NCI-H748 treated with DMSO at 0.1 percent for 48 hours (cell line): Measurements from ENCODE around the gene FGF5.
"Not testable (repeated sequence)": the region's sequence is repeated elsewhere in the genome, so short reads cannot be mapped to it uniquely, and the experiment has no call there.

ENCODE experiments used
- DNase-seq: peaks from one replicate; lab custom pipeline; 2025; lab: John Stamatoyannopoulos, UW

FGF5 gene

DNA sequence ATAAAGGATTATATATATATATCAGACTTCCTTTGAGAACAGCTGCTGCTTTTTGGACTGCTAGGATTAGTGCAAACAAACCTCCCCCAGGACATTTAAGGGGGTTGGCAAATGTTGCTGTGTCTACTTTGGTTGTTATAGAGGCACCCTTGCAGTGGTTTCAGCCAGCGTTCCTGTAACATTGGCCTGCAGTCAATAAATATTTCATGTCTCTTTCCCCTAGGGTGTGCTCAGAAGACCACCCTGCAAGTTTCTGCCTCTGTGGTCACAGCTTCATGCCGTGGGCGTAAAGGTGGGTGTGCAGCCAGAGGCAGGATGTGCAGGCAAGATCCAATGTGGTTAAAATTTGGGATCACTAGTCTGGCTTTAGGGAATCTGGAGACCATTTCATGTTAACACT is 28.9 kb downstream of the FGF5 start:
- no peak for DNase-seq

- DNase-seq = no peak
Observed at GRCh38 chr4:80295826-80296225, 29.4 kb downstream of the FGF5 start.

- DNase-seq = no peak
Observed at GRCh38 chr4:80301884-80302283, 35.4 kb downstream of the FGF5 start.

- no peak for DNase-seq
Observed at GRCh38 chr4:80302616-80303223, 36.3 kb downstream of the FGF5 start.

DNA sequence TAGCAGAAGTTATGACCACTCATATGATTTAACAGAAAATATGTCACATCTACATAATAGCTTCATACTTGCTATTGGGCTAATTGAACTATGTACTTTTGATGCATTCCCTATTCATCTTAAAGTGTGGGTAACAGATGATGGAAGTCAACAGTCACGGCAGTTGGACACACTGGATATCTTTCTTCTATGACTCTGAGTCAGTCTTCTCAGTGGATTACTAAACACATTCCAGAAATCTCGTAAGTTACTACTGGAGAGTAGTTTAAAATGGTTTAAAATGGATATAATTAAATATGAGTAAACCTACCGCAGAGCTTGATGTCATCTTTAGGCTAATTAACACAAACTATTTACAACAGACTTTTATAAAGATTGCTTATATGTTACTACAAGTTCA is 39.0 kb downstream of the FGF5 start:
- no peak for DNase-seq

GRCh38 chr4:80306260-80306659 is 39.8 kb downstream of the FGF5 start:
- no peak for DNase-seq

- peak; percentile 59 for DNase-seq
Observed at GRCh38 chr4:80307183-80307735, 40.8 kb downstream of the FGF5 start.

DNA sequence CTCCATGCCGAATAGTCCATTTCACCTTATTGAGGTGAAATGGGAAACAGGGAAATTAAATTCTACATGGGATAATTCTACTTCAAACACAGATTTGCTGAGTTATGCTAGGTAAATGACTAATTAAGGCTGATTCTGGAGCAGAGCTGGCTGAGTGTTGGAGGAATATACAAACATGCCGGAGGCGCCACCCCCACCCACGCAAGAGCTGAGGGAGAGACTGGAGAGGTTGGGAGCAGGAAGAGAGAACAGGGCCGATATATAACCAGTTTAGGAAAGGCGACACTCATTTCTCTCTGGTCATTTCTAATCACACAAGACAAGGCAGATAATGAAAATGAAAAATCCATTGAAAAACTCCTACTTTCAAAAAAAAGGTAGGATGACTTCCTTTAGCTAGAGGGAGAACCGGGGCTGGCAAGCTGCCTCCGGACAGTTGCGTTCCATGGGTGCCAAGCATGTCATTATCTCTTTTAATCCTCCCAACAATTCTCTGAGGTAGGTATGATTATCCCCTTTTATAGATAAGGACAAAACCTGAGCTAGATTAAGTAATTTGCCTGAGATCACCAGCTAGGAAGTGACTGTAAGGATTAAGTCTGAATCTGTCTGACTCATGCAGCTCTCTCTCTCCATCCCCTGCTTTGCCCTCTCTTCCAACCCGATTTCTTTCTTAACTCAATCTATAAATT is 41.5 kb downstream of the FGF5 start:
- peak; percentile 60 for DNase-seq

DNA sequence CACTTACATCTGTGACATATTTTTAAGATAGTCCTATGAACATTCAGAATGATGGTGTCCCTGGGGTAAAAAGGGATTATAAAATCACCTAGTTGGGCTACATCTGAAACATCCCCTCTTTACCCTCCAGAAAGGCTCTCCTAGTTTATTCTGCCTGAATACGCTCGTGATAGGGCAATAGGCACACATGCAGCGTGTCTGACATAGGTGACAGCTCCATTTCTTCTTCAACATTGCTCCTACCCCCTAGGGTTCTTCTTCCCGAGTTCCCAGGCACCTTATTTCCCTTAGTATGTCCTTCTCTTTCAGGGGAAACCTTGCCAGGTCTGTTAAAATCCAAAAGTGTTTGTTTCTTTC is 42.0 kb downstream of the FGF5 start:
- no peak for DNase-seq

GRCh38 chr4:80309294-80310004 is 43.0 kb downstream of the FGF5 start:
- no peak for DNase-seq

GRCh38 chr4:80311130-80311529 is 44.7 kb downstream of the FGF5 start:
- no peak for DNase-seq

DNA sequence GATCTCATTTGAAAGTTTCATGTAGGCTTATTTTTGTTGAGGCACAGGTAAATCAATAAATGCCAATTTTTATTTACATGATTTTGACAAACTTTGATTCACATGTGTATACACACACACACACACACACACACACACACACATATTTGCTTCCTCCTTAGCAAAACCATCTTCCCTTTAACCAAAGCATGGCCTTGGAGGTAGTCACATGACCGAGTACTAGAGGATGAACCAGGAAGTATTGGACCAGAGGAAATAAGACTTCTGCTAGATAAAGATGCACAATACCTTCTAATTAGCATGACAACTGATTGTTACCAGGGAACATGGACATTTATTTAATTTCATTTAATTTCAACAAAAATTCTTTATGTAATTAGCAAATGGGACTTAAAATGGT is 45.7 kb downstream of the FGF5 start:
- no peak for DNase-seq

DNA sequence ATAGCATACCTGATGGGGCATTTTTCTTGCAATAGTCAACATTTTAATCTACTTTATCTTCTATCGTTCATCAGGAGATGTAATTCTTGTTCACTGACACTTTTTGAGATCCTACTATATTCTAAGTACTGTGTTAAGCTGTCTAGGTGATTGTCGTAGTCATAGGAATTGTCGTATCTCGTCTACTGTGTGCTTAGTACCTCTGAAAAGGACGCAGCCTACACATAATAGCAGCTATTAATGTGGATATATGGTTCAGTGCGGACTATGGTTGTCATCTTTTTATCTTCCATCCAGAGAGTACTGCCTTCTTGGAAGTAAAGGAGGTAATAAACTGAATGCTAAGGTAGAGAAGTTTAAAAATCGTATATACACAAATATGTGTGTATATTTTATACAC is 47.2 kb downstream of the FGF5 start:
- no peak for DNase-seq

DNA sequence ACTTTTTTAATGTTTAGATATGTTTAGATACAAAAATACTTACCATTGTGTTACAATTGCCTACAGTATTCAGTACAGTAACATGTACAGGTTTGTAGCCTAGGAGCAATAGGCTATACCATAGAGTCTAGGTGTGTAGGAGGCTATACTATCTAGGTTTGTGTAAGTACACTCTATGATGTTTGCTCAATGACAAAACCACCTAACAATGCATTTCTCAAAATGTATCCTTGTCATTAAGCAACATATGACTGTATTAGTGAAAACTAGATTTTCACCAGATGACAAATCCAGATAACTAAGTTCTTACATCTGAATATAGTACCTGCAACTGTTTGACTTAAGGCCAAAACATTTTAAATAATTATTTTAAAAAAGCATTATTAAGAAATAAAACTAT is 49.4 kb downstream of the FGF5 start:
- not testable (repeated sequence) for DNase-seq

DNA sequence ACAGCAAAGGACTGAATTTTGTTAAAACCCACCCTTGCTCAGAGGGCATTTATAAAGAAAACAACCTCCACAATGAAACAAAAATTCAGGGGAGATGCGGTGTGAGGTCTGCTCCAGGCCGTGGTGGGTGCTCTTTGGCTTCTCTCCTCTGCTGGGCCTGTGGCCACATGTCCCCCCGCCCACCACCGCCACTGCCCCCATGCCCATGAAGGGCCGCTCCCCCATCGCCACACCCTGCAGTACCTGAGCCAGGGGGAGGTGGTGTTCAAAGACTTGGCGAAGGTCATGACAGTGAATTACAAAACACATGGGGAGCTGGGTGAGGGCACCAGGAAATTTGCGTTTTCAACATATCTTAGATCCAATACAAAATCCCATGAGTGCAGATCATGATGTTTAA is 54.9 kb downstream of the FGF5 start:
- DNase-seq = no peak

DNA sequence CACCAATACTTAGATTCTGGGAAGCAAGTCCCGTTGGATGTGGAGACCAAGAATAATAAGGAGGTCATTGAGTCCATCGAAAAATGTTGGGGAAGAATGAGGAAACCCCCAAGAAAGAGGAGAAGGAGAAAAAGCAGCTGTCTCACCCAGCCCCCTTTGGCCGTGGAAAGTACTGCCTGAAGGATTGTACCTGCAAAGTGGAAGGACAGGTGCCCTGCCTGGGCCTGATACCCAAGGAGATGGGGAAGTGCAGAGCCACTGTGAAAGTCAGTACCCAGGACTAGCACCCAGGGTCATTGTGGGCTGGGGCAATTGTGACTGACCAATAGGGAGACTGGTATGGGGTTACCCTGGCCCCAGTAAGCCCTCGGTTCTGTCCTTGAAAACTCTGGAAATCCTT is 55.3 kb downstream of the FGF5 start:
- DNase-seq = no peak

GRCh38 chr4:80322716-80323115 is 56.3 kb downstream of the FGF5 start:
- peak; percentile 8 for DNase-seq

DNA sequence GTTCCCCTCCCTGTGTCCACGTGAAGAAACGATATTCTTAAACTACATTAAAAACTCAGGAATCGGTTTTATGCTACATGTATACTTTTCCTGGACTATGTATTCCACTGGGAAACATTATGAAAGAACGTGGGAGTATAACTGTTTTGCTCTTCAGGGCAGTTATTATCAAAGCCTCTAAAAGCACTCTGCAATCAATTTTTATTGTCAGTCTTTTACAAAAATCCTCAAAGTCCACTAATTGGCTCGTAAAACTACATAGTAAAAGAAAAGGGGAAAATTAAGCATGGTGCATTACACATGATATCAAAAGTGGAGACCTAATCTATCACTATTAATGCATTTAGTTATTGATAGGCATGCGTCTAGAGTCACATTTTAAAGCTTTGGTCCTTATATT is 57.7 kb downstream of the FGF5 start:
- no peak for DNase-seq

DNA sequence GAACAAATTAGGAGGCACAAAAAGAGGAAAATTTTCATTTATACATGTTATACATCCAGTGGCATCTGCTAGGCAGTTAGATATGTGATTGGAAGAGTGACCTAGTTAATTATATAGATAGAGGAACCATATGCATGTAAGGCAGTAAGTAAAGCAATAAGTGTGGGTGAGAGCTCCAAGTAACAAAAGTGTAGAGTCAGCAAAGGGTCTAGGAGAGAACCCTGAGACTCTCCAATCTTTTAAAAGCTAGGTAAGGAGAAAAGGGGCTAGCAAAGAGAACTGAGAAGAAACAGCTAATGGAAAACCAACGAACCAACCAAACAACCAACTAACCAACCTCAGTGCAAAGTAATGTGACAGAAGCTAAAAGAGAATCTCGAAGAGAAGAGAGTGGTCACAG is 65.2 kb downstream of the FGF5 start:
- no peak for DNase-seq

DNA sequence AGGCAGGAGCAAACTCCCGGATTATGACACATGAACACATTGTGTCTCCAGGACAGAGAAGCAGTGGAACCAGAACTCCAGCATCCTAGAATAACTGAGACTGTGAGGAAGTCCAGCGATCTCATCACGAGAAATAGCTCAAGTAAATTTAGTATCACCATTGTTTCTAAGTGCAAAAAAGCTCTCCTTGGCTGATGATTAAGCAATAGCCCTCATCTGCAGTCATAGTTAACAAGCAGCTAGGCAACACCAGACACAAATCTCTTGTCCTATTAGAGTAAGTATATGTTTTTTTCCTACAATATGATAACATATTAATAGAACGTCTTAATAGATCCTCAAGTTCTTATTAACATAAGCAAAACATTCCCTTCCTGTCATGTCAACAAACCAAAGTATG is 66.7 kb downstream of the FGF5 start:
- DNase-seq = no peak

DNA sequence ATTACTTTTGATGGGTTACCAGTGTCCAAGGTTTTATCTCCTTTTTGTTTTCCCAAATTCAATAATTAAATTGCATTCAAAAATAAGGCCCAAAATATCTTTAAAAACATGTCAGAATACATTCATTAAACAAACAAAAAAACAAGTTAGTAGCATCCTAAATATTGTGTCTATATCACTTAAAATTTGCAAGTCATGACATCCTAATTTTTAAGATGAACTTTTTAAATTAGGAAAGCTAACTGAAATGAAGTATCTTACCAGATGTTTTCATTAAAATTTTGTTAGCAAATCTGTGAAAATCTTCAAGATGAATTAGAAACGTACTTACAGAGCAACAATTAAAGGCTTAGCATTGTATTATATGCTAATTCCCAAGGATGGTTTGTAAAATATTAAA is 68.1 kb downstream of the FGF5 start:
- no peak for DNase-seq

DNA sequence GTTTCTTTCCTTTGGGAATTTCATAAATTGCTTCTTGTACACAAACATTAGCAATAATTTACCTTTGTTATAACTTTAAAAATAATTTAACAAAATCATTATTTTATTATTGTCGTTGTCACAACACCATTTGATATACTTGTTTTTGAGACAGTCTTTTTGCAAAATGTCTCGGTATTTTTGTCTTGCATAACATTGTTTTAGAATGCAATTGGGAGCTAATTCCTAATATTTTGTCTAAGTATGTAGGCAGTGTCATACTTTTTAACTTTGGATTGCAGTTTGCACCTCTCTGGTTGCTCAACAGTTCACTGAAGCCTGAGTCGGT is 68.7 kb downstream of the FGF5 start:
- no peak for DNase-seq

- DNase-seq = peak; percentile 81
Observed at GRCh38 chr4:80335554-80336358, 69.3 kb downstream of the FGF5 start, which contains the start of gene CFAP299. Gene CFAP299 (plus strand): TSS chr4:80335730.
